Mesendoderm (in vitro differentiated cells): ENCODE measurements around the gene SCFD2.

ENCODE experiments used
- DNase-seq: peaks from one replicate; pipeline ENCODE4 v3.0.0; 2013
- H2AK5ac ChIP-seq: 2 replicates; pipeline ENCODE4 v1.6.1; 2013; ENCODE audit warnings: low read length, inconsistent platforms
- H2BK120ac ChIP-seq: 2 replicates; pipeline ENCODE4 v1.6.1; 2013; ENCODE audit warnings: low read depth, mild to moderate bottlenecking, low read length, moderate library complexity, mixed read lengths
- H2BK15ac ChIP-seq: replicated peaks from 2 replicates; pipeline ENCODE4 v1.6.1; 2013; ENCODE audit warnings: low read depth, mild to moderate bottlenecking, moderate library complexity
- H2BK5ac ChIP-seq: 2 replicates; pipeline ENCODE4 v1.6.1; 2013; ENCODE audit warnings: low read length, inconsistent platforms
- H3K18ac ChIP-seq: 2 replicates; pipeline ENCODE4 v1.6.1; 2013; ENCODE audit warnings: mild to moderate bottlenecking, low read length, mixed read lengths
- H3K23ac ChIP-seq: one replicate; pipeline ENCODE4 v1.6.1; 2013; ENCODE audit warnings: low read length
- H3K27ac ChIP-seq: 2 replicates; pipeline ENCODE4 v1.5.1; 2013; ENCODE audit warnings: low read depth, mild to moderate bottlenecking, inconsistent platforms, low read length, moderate library complexity
- H3K27me3 ChIP-seq: 2 replicates; pipeline ENCODE4 v1.6.1; 2013; ENCODE audit warnings: low read length, control low read depth, mild to moderate bottlenecking, inconsistent platforms; ENCODE audit not compliant: insufficient read depth, poor library complexity
- H3K36me3 ChIP-seq: 2 replicates; pipeline ENCODE4 v1.6.1; 2013; ENCODE audit warnings: low read length, inconsistent platforms; ENCODE audit not compliant: control insufficient read depth, insufficient read depth
- H3K4ac ChIP-seq: one replicate; pipeline ENCODE4 v1.6.1; 2013; ENCODE audit warnings: low read depth, mild to moderate bottlenecking, low read length, moderate library complexity
- H3K4me1 ChIP-seq: 2 replicates; pipeline ENCODE4 v1.6.1; 2013; ENCODE audit warnings: low read depth, low read length, inconsistent platforms; ENCODE audit not compliant: control insufficient read depth
- H3K4me2 ChIP-seq: 2 replicates; pipeline ENCODE4 v1.6.1; 2013; ENCODE audit warnings: low read length
- H3K4me3 ChIP-seq: 2 replicates; pipeline ENCODE4 v1.5.1; 2013; ENCODE audit warnings: mild to moderate bottlenecking, low read length
- H3K56ac ChIP-seq: one replicate; pipeline ENCODE4 v1.6.1; 2013; ENCODE audit warnings: low read length
- H3K79me1 ChIP-seq: 2 replicates; pipeline ENCODE4 v1.6.1; 2013; ENCODE audit warnings: low read length, inconsistent platforms
- H3K79me2 ChIP-seq: 2 replicates; pipeline ENCODE4 v1.6.1; 2013; ENCODE audit warnings: mild to moderate bottlenecking, low read length; ENCODE audit not compliant: control insufficient read depth, insufficient read depth
- H3K9ac ChIP-seq: 2 replicates; pipeline ENCODE4 v1.6.1; 2013; ENCODE audit warnings: low read length, inconsistent platforms
- H4K5ac ChIP-seq: one replicate; pipeline ENCODE4 v1.6.1; 2013; ENCODE audit warnings: low read length
- H4K8ac ChIP-seq: one replicate; pipeline ENCODE4 v1.6.1; 2013; ENCODE audit warnings: low read depth, mild to moderate bottlenecking, control low read depth, low read length, moderate library complexity
- WGBS: extraction: QIAGEN DNeasy Blood & Tissue Kit; methylation state at CpG from one replicate; pipeline ENCODE4 v1.1.7; 2013; ENCODE audit warnings: low lambda C conversion rate, missing lambda C conversion rate; ENCODE audit not compliant: insufficient coverage; ENCODE audit errors: extremely low coverage; 5-methylcytosine and 5-hydroxymethylcytosine counted together

SCFD2 gene

DNA sequence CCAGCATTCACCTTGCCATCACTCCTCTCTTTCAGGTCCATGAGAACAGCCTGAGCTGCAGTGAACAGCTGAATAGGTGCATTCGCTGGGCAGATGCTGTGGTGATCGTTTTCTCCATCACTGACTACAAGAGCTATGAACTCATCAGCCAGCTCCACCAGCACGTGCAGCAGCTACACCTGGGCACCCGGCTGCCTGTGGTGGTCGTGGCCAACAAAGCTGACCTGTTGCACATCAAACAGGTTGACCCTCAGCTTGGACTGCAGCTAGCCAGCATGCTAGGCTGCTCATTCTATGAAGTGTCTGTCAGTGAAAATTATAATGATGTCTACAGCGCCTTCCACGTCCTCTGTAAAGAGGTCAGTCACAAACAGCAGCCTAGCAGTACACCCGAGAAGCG is 500.6 kb downstream of the SCFD2 start:
- Histone ChIP-seq H3K36me3 (peaks cover 11% of the 10 kb centered on the region), H3K27ac (no peak overlapping the region), H3K4me3 (no peak overlapping the region), H3K9ac (peak overlapping the region; percentile 36), H2BK5ac (no peak overlapping the region), H4K8ac (no peak overlapping the region), H4K5ac (no peak overlapping the region), H2AK5ac (no peak overlapping the region), H3K27me3 (no peaks in the 10 kb centered on the region), H3K4me1 (peaks cover 7% of the 10 kb centered on the region), H3K79me2 (peaks cover 29% of the 10 kb centered on the region), H2BK120ac (no peak overlapping the region), H3K4ac (no peak overlapping the region), H3K23ac (peak overlapping the region; percentile 53), H3K18ac (no peak overlapping the region), H3K79me1 (peaks cover 15% of the 10 kb centered on the region), H3K4me2 (peak overlapping the region; percentile 8), H3K56ac (peak overlapping the region; percentile 27), H2BK15ac (no peak overlapping the region)
- WGBS, result no CpG with 5 or more reads among the region's 9 CpGs
- DNase-seq, result no peak

DNA sequence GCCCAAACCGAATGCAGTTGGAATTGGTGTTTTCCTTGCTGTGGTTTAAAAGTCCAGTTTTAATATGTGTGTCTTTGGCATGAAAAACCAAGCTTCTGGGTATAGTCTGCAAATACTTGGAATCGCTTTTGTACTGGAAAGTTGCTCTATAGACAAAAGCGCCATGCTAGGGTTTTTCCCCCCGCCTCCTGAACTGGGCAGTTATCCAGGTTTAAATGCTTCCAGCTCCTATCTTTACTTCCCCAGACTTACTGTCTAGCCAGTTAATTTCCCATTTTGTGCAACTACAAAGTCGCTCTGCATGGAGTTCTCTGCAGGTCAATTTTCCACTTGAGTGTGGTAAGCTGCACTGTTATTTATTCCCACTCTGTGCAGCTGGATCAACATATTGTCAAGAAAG is 501.1 kb downstream of the SCFD2 start:
- Histone ChIP-seq H4K5ac (no peak overlapping the region), H3K79me2 (peaks cover 29% of the 10 kb centered on the region), H2BK5ac (no peak overlapping the region), H2BK15ac (no peak overlapping the region), H3K4ac (no peak overlapping the region), H3K27ac (no peak overlapping the region), H3K18ac (no peak overlapping the region), H3K27me3 (no peaks in the 10 kb centered on the region), H3K4me2 (no peak overlapping the region), H3K79me1 (peaks cover 15% of the 10 kb centered on the region), H3K9ac (no peak overlapping the region), H3K36me3 (peaks cover 11% of the 10 kb centered on the region), H3K4me3 (no peak overlapping the region), H3K4me1 (peaks cover 7% of the 10 kb centered on the region), H3K56ac (no peak overlapping the region), H4K8ac (no peak overlapping the region), H2AK5ac (no peak overlapping the region), H3K23ac (no peak overlapping the region), H2BK120ac (no peak overlapping the region)
- no peak for DNase-seq
- no CpG with 5 or more reads among the region's 5 CpGs for WGBS

GRCh38 chr4:52863324-52863723 is 502.5 kb downstream of the SCFD2 start:
- no peaks in the 10 kb centered on the region for H3K27me3 ChIP-seq
- no peak overlapping the region for H3K4ac ChIP-seq
- H3K27ac ChIP-seq, result peak overlapping the region; percentile 41

GRCh38 chr4:52862639-52863161 is 503.2 kb downstream of the SCFD2 start:
- Histone ChIP-seq H3K4me2 (peak overlapping the region; percentile 84), H3K27ac (peak overlapping the region; percentile 57), H2BK15ac (no peak overlapping the region), H3K36me3 (peaks cover 11% of the 10 kb centered on the region), H3K4me1 (peaks cover 7% of the 10 kb centered on the region), H2BK120ac (no peak overlapping the region), H3K27me3 (no peaks in the 10 kb centered on the region), H3K4ac (peak overlapping the region; percentile 41), H3K79me2 (peaks cover 29% of the 10 kb centered on the region), H3K18ac (peak overlapping the region; percentile 21), H3K23ac (peak overlapping the region; percentile 90), H4K5ac (no peak overlapping the region), H4K8ac (no peak overlapping the region), H3K4me3 (peak overlapping the region; percentile 92), H3K79me1 (peaks cover 15% of the 10 kb centered on the region), H2BK5ac (peak overlapping the region; percentile 88), H3K56ac (peak overlapping the region; percentile 100), H3K9ac (peak overlapping the region; percentile 99), H2AK5ac (peak overlapping the region; percentile 18)
- no CpG with 5 or more reads among the region's 23 CpGs for WGBS
- DNase-seq, result peak; percentile 29

More at GRCh38 chr4:52863324-52863723, 502.5 kb downstream of the SCFD2 start:
- no peak overlapping the region for H3K23ac ChIP-seq
- no peak overlapping the region for H4K8ac ChIP-seq
- no peak overlapping the region for H2BK5ac ChIP-seq
- peak overlapping the region; percentile 100 for H3K56ac ChIP-seq
- no peak overlapping the region for H4K5ac ChIP-seq
- peak overlapping the region; percentile 84 for H3K4me2 ChIP-seq
- H3K9ac ChIP-seq, result peak overlapping the region; percentile 99
- peaks cover 15% of the 10 kb centered on the region for H3K79me1 ChIP-seq
- H3K4me3 ChIP-seq, result peak overlapping the region; percentile 92
- H3K79me2 ChIP-seq, result peaks cover 29% of the 10 kb centered on the region
- peaks cover 7% of the 10 kb centered on the region for H3K4me1 ChIP-seq
- peaks cover 11% of the 10 kb centered on the region for H3K36me3 ChIP-seq
- no peak overlapping the region for H2BK120ac ChIP-seq
- no peak overlapping the region for H2BK15ac ChIP-seq
- WGBS, result no CpG with 5 or more reads among the region's 6 CpGs
- H3K18ac ChIP-seq, result peak overlapping the region; percentile 21
- H2AK5ac ChIP-seq, result no peak overlapping the region
- DNase-seq, result peak; percentile 57

- peak; percentile 90 for DNase-seq
- Histone ChIP-seq H3K18ac (peak within 1 kb of the TSS; percentile 94), H3K9ac (peak within 1 kb of the TSS; percentile 99), H3K79me2 (peaks cover 29% of the 10 kb centered on the region), H3K27ac (peak within 1 kb of the TSS; percentile 57), H3K23ac (peak within 1 kb of the TSS; percentile 99), H3K4me1 (peaks cover 7% of the 10 kb centered on the region), H2BK120ac (no peak within 1 kb of the TSS), H2BK5ac (peak within 1 kb of the TSS; percentile 88), H3K4me3 (peak within 1 kb of the TSS; percentile 92), H3K36me3 (peaks cover 11% of the 10 kb centered on the region), H3K4ac (peak within 1 kb of the TSS; percentile 83), H3K56ac (peak within 1 kb of the TSS; percentile 100), H2AK5ac (peak within 1 kb of the TSS; percentile 18), H3K79me1 (peaks cover 15% of the 10 kb centered on the region), H4K5ac (no peak within 1 kb of the TSS), H4K8ac (no peak within 1 kb of the TSS), H3K4me2 (peak within 1 kb of the TSS; percentile 84), H3K27me3 (no peaks in the 10 kb centered on the region), H2BK15ac (no peak within 1 kb of the TSS)
- no CpG with 5 or more reads among the region's 94 CpGs for WGBS
Measured at GRCh38 chr4:52861879-52862616, 503.8 kb downstream of the SCFD2 start, which contains the start of gene RASL11B. Gene RASL11B (plus strand): TSS chr4:52862317. CDS start chr4:52862508, 191 bp downstream.
